ENCODE data around the gene DDB1. TPM values are rescaled to one million over a fixed set of nuclear protein-coding genes. Genes with fewer than 3 reads are reported as not detected.

DDB1 gene
- total RNA-seq, 1 donor from 2014 or later = 188 TPM

DNA sequence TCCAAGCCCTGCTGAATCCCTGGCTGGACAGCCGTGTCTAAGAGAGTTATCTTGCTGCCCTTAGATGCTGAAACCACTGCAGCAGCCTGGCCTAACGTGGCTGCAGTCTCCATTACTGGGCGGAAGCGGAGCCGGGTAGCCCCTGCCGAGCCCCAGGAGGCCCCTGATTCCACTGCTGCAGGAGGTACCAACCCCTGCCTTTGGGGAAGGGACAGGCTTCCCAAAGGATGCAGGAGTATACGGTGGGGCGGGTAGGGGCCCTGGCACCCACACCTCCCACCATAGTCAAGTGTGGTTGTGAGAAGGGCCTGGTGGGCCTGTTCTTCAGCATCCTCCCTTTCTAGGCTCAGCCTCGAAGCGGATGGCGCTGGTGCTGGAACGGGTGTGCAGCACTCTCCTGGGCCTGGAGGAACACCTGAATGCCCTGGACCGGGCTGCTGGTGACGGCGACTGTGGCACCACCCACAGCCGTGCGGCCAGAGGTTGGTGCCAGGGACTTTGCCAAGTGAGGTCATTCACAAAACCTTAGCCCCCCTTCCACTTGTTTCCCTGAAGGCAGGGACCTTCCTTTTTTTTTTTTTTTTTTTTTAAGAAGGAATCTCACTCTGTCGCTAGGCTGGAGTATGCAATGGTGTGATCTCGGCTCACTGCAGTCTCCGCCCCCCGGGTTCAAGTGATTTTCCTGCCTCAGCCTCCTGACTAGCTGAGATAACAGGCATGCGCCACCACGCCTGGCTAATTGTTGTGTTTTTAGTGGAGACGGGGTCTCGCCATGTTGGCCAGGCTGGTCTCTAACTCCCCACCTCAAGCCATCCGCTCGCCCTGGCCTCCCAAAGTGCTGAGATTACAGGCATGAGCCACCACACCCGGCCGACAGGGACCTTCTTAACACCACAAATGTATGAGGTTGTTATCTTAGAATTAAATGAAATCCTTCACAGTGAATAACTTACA is 11.2 kb upstream of the DDB1 start:
- H3K27ac Mint-ChIP-seq (ENCODE audit: unreplicated experiment) = no peak overlapping the region
- TF ChIP-seq, protein P1, sequence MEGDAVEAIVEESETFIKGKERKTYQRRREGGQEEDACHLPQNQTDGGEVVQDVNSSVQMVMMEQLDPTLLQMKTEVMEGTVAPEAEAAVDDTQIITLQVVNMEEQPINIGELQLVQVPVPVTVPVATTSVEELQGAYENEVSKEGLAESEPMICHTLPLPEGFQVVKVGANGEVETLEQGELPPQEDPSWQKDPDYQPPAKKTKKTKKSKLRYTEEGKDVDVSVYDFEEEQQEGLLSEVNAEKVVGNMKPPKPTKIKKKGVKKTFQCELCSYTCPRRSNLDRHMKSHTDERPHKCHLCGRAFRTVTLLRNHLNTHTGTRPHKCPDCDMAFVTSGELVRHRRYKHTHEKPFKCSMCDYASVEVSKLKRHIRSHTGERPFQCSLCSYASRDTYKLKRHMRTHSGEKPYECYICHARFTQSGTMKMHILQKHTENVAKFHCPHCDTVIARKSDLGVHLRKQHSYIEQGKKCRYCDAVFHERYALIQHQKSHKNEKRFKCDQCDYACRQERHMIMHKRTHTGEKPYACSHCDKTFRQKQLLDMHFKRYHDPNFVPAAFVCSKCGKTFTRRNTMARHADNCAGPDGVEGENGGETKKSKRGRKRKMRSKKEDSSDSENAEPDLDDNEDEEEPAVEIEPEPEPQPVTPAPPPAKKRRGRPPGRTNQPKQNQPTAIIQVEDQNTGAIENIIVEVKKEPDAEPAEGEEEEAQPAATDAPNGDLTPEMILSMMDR (IDR thresholded peaks at IDR 0.05) = no peak
- H3K4me3 Mint-ChIP-seq (ENCODE audit: unreplicated experiment) = no peak overlapping the region
- DNase-seq (ENCODE audit: low spot score) = no peak
- H3K4me1 Mint-ChIP-seq (ENCODE audit: low read depth) = no peaks in the 10 kb centered on the region
- no peaks in the 10 kb centered on the region for H3K27me3 Mint-ChIP-seq (ENCODE audit: low read depth)
- H3K9me3 Mint-ChIP-seq (ENCODE audit: low read depth) = no peaks in the 10 kb centered on the region
- peaks cover 14% of the 10 kb centered on the region for H3K36me3 Mint-ChIP-seq (ENCODE audit: low read depth)

DNA sequence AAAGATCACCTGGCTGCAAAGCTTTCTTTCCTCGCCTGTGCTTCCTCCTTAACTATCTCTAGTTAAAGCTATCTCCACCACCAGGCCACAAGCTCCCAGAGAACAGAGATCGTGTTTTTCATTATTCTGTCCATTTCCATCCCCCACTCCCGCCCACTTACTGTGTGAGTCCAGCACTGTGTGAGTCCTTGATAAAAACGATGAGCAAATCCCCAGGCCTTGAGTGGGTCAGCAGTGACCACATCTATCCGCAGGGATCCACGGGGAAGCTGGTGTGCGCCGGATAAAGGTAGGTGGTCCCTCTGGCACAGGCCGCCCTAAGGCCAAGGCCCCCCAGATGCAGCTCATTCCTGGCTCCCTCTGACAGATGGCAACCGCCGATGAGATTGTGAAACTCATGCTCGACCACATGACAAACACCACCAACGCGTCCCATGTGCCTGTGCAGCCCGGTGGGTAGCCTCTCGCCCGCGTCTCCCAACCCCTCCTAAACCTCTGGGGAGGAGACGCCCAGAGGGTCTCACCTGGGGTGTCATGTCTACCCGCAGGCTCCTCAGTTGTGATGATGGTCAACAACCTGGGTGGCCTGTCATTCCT is 9.4 kb upstream of the DDB1 start:
- Mint-ChIP-seq H3K9me3 (ENCODE audit: low read depth) (no peaks in the 10 kb centered on the region), H3K36me3 (ENCODE audit: low read depth) (peaks cover 10% of the 10 kb centered on the region), H3K27me3 (ENCODE audit: low read depth) (no peaks in the 10 kb centered on the region), H3K4me3 (ENCODE audit: unreplicated experiment) (no peak overlapping the region), H3K27ac (ENCODE audit: unreplicated experiment) (no peak overlapping the region), H3K4me1 (ENCODE audit: low read depth) (no peaks in the 10 kb centered on the region)
- no peak for DNase-seq (ENCODE audit: low spot score)
- TF ChIP-seq, protein P1 (IDR thresholded peaks at IDR 0.05) = no peak

DNA sequence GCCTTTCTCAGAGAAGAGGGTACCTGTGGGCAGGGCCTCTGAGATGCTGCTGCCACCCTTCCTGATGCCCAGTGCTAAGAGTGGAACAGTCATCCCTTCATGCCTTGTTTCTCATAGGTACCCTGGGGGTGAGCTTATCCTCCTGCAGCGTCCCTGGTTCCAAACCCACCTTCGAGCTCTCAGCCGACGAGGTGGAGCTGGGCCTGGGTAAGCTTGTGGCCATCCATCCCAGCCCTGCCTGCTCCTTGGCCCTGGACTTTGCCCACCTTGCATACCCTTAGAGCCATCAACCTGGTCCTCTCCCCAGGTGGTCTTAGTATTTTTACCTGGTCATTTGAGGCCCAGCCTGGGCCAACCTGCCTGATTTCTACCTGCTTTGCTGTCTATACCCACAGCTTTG is 8.8 kb upstream of the DDB1 start:
- no peaks in the 10 kb centered on the region for H3K9me3 Mint-ChIP-seq (ENCODE audit: low read depth)
- H3K4me3 Mint-ChIP-seq (ENCODE audit: unreplicated experiment) = no peak overlapping the region
- TF ChIP-seq, protein P1 (IDR thresholded peaks at IDR 0.05) = no peak
- no peak for DNase-seq (ENCODE audit: low spot score)
- no peaks in the 10 kb centered on the region for H3K27me3 Mint-ChIP-seq (ENCODE audit: low read depth)
- H3K36me3 Mint-ChIP-seq (ENCODE audit: low read depth) = peaks cover 10% of the 10 kb centered on the region
- H3K27ac Mint-ChIP-seq (ENCODE audit: unreplicated experiment) = no peak overlapping the region
- no peaks in the 10 kb centered on the region for H3K4me1 Mint-ChIP-seq (ENCODE audit: low read depth)

DNA sequence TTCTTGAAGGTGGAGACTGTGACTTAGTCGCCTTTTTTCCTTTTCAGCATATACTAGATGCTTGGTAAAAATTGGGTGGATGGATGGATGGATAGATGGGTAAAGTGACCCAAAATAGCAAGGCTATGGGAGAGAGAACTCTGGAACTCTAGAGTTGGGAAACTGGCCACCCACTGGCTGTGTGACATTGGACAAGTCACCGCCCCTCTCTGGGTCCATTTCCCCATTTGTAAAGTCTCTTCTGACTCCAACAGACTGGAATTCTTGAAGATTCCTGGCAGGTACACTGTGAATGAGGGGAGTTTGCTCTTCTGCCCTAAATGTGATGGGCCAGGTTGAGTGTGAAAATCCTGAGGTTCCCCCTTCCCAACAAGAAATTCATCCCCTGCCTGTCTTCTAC is 8.1 kb upstream of the DDB1 start:
- Mint-ChIP-seq H3K36me3 (ENCODE audit: low read depth) (peaks cover 10% of the 10 kb centered on the region), H3K4me3 (ENCODE audit: unreplicated experiment) (no peak overlapping the region), H3K4me1 (ENCODE audit: low read depth) (no peaks in the 10 kb centered on the region), H3K27ac (ENCODE audit: unreplicated experiment) (no peak overlapping the region), H3K27me3 (ENCODE audit: low read depth) (no peaks in the 10 kb centered on the region), H3K9me3 (ENCODE audit: low read depth) (no peaks in the 10 kb centered on the region)
- DNase-seq (ENCODE audit: low spot score) = no peak
- TF ChIP-seq, protein P1 (IDR thresholded peaks at IDR 0.05) = no peak

DNA sequence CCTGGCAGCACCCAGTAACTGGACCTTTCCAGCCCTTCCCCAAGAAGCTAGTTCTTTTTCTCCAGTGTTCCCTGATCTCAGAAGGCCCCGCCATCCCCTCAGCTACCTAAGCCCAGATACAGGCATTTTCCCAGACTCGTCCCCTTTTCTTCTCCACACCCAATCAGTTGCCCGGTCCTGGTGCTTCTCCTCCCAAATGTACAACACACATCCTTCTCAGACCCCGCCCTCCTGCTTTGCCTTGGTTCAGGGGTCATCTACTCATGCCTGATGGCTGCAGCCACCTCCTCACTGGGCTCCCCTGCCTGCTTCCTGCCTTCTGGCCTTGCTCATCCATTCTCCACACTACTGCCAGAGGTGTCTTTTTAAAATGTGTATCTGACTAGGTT is 6.6 kb upstream of the DDB1 start:
- DNase-seq (ENCODE audit: low spot score) = no peak
- Mint-ChIP-seq H3K4me1 (ENCODE audit: low read depth) (no peaks in the 10 kb centered on the region), H3K27me3 (ENCODE audit: low read depth) (no peaks in the 10 kb centered on the region), H3K4me3 (ENCODE audit: unreplicated experiment) (no peak overlapping the region), H3K36me3 (ENCODE audit: low read depth) (peaks cover 10% of the 10 kb centered on the region), H3K9me3 (ENCODE audit: low read depth) (no peaks in the 10 kb centered on the region), H3K27ac (ENCODE audit: unreplicated experiment) (no peak overlapping the region)
- TF ChIP-seq, protein P1 (IDR thresholded peaks at IDR 0.05) = no peak
